HEK293 (cell line): ENCODE measurements around the gene H2AZ2.

Source experiments
- CTCF ChIA-PET: fragments of 350-600 bp; formaldehyde crosslinking; extraction: SDS; loops from one replicate; lab custom pipeline; 2021; ENCODE audit warnings: antibody characterized with exemption; lab: Yijun Ruan, JAX
- POLR2A ChIA-PET: fragments of 300-600 bp; formaldehyde crosslinking; extraction: SDS; loops from one replicate; lab custom pipeline; 2020; ENCODE audit warnings: antibody characterized with exemption, inconsistent platforms; lab: Yijun Ruan, JAX
- H3K27ac ChIP-seq: fragments of 200-500 bp; sonication (Bioruptor generic); 2 replicates; pipeline ENCODE4 v1.5.1; 2014; ENCODE audit warnings: low read depth, low read length, control low read depth, inconsistent platforms; ENCODE audit errors: extremely low read depth
- H3K36me3 ChIP-seq, 2 experiments: fragments of 200-500 bp in 1 of 2; sonication (Bioruptor generic) in 1 of 2; 1 replicate in 1 of 2; 2 replicates in 1 of 2; pipeline ENCODE4 v1.5.1; 2014 to 2017; ENCODE audit warnings: inconsistent platforms in 2 of 2, low read length in 2 of 2; ENCODE audit not compliant: control insufficient read depth in 2 of 2, insufficient read depth in 1 of 2
- H3K4me1 ChIP-seq: fragments of 200-500 bp; sonication (Bioruptor generic); 2 replicates; pipeline ENCODE4 v1.5.1; 2014; ENCODE audit warnings: mild to moderate bottlenecking, low read length, inconsistent platforms; ENCODE audit not compliant: control insufficient read depth, insufficient read depth
- H3K4me3 ChIP-seq: 2 replicates; pipeline ENCODE4 v1.5.1; 2011; ENCODE audit warnings: low read depth, mild to moderate bottlenecking, control low read depth, low read length, moderate library complexity
- H3K9me3 ChIP-seq: fragments of 200-500 bp; sonication (Bioruptor generic); 2 replicates; pipeline ENCODE4 v1.5.1; 2014; ENCODE audit warnings: low read depth, low read length, inconsistent platforms; ENCODE audit not compliant: control insufficient read depth, insufficient read depth
- ATF2 ChIP-seq: fragments of 450-650 bp; formaldehyde crosslinking; IDR thresholded peaks from 2 replicates; pipeline ENCODE4 v1.5.1; 2016; ENCODE audit warnings: missing biosample characterization, missing genetic modification characterization, low read depth
- KLF16 ChIP-seq: fragments of 450-650 bp; formaldehyde crosslinking; IDR thresholded peaks from 2 replicates; pipeline ENCODE4 v1.5.1; 2017; ENCODE audit warnings: missing biosample characterization, missing genetic modification characterization
- KLF9 ChIP-seq: fragments of 450-650 bp; formaldehyde crosslinking; IDR thresholded peaks from 2 replicates; pipeline ENCODE4 v1.5.1; 2016; ENCODE audit warnings: missing biosample characterization, missing genetic modification characterization, low read depth
- PRDM1 ChIP-seq: fragments of 450-650 bp; formaldehyde crosslinking; IDR thresholded peaks from 2 replicates; pipeline ENCODE4; 2016; ENCODE audit warnings: missing biosample characterization, missing genetic modification characterization
- SALL2 ChIP-seq: fragments of 450-650 bp; formaldehyde crosslinking; IDR thresholded peaks from 2 replicates; pipeline ENCODE4 v1.5.0; 2017; ENCODE audit warnings: missing biosample characterization, mild to moderate bottlenecking, missing genetic modification characterization, borderline replicate concordance
- SP7 ChIP-seq: fragments of 450-650 bp; formaldehyde crosslinking; IDR thresholded peaks from 2 replicates; pipeline ENCODE4 v1.5.1; 2016; ENCODE audit warnings: missing biosample characterization, missing genetic modification characterization
- TCF7L2 ChIP-seq: IDR thresholded peaks from 2 replicates; pipeline ENCODE4 v1.6.1; 2011; ENCODE audit warnings: low read depth, mild to moderate bottlenecking, inconsistent platforms, low read length, moderate library complexity, borderline replicate concordance
- ZBTB17 ChIP-seq: fragments of 450-650 bp; formaldehyde crosslinking; IDR thresholded peaks from 2 replicates; pipeline ENCODE4 v1.5.1; 2016; ENCODE audit warnings: missing biosample characterization, missing genetic modification characterization
- ZNF121 ChIP-seq: fragments of 450-650 bp; formaldehyde crosslinking; IDR thresholded peaks from 2 replicates; pipeline ENCODE4 v1.5.1; 2016; ENCODE audit warnings: missing biosample characterization, missing genetic modification characterization
- ZNF146 ChIP-seq: fragments of 450-650 bp; formaldehyde crosslinking; IDR thresholded peaks from 2 replicates; pipeline ENCODE4 v1.5.1; 2016; ENCODE audit warnings: missing biosample characterization, missing genetic modification characterization
- ZNF169 ChIP-seq: fragments of 450-650 bp; formaldehyde crosslinking; IDR thresholded peaks from 2 replicates; pipeline ENCODE4 v1.5.1; 2016; ENCODE audit warnings: missing biosample characterization, missing genetic modification characterization
- ZNF223 ChIP-seq: fragments of 450-650 bp; formaldehyde crosslinking; IDR thresholded peaks from 2 replicates; pipeline ENCODE4 v1.5.1; 2016; ENCODE audit warnings: missing biosample characterization, missing genetic modification characterization
- ZNF239 ChIP-seq: fragments of 450-650 bp; formaldehyde crosslinking; IDR thresholded peaks from 2 replicates; pipeline ENCODE4 v1.5.1; 2016; ENCODE audit warnings: missing biosample characterization, missing genetic modification characterization
- ZNF24 ChIP-seq: fragments of 450-650 bp; formaldehyde crosslinking; IDR thresholded peaks from 2 replicates; pipeline ENCODE4 v1.5.1; 2016; ENCODE audit warnings: missing biosample characterization, missing genetic modification characterization
- ZNF26 ChIP-seq: fragments of 450-650 bp; formaldehyde crosslinking; IDR thresholded peaks from 2 replicates; pipeline ENCODE4 v1.5.1; 2016; ENCODE audit warnings: missing biosample characterization, missing genetic modification characterization
- ZNF366 ChIP-seq: fragments of 450-650 bp; formaldehyde crosslinking; conservative IDR thresholded peaks from 2 replicates; pipeline ENCODE4 v1.5.1; 2016; ENCODE audit warnings: missing biosample characterization, missing genetic modification characterization
- ZNF391 ChIP-seq: fragments of 450-650 bp; formaldehyde crosslinking; IDR thresholded peaks from 2 replicates; pipeline ENCODE4 v1.5.1; 2016; ENCODE audit warnings: low read depth, missing biosample characterization, missing genetic modification characterization, borderline replicate concordance
- ZNF398 ChIP-seq: fragments of 450-650 bp; formaldehyde crosslinking; IDR thresholded peaks from 2 replicates; pipeline ENCODE4 v1.5.1; 2017; ENCODE audit warnings: missing biosample characterization, missing genetic modification characterization
- ZNF426 ChIP-seq: fragments of 450-650 bp; formaldehyde crosslinking; IDR thresholded peaks from 2 replicates; pipeline ENCODE4 v1.5.1; 2017; ENCODE audit warnings: missing biosample characterization, missing genetic modification characterization, mild to moderate bottlenecking, inconsistent platforms, moderate library complexity
- ZNF473 ChIP-seq: fragments of 450-650 bp; formaldehyde crosslinking; IDR thresholded peaks from 2 replicates; pipeline ENCODE4 v1.5.1; 2017; ENCODE audit warnings: missing biosample characterization, missing genetic modification characterization
- ZNF544 ChIP-seq: fragments of 450-650 bp; formaldehyde crosslinking; IDR thresholded peaks from 2 replicates; pipeline ENCODE4 v1.5.0; 2017; ENCODE audit warnings: missing biosample characterization, missing genetic modification characterization
- ZNF629 ChIP-seq: fragments of 450-650 bp; formaldehyde crosslinking; IDR thresholded peaks from 2 replicates; pipeline ENCODE4 v1.5.1; 2017; ENCODE audit warnings: missing biosample characterization, missing genetic modification characterization
- ZSCAN30 ChIP-seq: fragments of 450-650 bp; IDR thresholded peaks from 2 replicates; pipeline ENCODE4 v1.5.1; 2018; ENCODE audit warnings: missing biosample characterization, mild to moderate bottlenecking, missing genetic modification characterization, moderate library complexity
- TF ChIP-seq, protein P1 (sequence below): fragments of 450-650 bp; formaldehyde crosslinking; IDR thresholded peaks from 2 replicates; pipeline ENCODE4 v1.5.1; 2016; ENCODE audit warnings: missing biosample characterization, missing genetic modification characterization, borderline replicate concordance

H2AZ2 gene

DNA sequence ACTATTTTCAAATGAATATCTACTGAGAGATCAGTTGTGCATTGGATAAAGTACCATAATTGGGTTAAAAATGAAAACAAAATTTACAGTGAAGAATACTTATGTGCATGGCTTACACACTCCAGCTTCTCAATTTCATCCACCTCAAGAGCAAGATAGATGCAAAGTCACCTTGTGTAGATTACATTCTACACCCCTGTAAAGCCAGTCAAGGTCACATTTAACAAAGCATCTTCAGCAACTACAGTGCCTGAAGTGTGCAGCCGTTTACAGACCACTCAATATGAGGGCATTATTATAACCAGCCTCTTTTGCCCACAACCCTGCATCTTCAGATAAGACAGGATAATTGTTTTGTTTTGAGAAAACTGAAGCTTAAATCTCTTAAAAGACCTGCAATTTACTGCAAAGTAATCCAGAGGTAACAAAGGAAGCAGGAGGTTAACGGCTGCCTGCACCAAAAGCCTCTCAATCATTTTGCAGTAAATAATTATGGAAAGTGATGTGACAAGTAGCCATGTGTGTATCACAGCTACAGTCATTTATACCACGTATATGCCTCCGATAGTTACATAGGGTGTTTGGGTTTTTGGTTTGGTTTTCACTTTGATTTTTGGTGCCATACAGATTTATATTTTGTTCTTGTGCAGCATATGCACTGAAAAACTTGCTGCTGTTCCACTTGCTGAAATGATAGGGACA, 32.6 kb upstream of the H2AZ2 start (continued):
- TF ChIP-seq ZNF629 (tag by site-specific recombination) (no peak), KLF16 (no peak), ZNF426 (tag by site-specific recombination) (no peak), SP7 (tag by site-specific recombination) (peak; percentile 95), ZNF473 (tag by site-specific recombination) (no peak), TCF7L2 (no peak), SALL2 (tag by site-specific recombination) (no peak)

DNA sequence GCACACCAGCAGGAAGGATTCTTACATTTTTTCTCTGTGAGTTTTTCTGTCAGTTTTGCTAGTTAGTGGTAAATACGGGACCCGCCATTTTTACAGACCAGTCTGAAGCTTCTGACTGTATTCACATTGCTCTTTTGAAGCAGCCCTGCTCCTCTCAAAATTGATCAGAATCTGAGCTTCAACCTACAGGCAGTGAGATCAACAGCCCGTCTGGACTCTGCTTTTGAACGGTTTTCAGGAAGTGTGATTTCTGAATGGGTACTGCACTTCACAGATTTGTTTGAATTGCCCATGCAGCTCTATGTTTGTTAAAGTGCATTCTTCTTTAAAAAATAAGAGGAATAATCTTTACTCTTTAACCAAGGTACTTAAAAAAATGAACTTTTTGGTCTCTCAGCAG, 28.5 kb upstream of the H2AZ2 start:
- Histone ChIP-seq H3K27ac (no peak overlapping the region), H3K9me3 (no peaks in the 10 kb centered on the region), H3K4me3 (no peak overlapping the region), H3K36me3 (peaks cover 0 to 17% of the 10 kb centered on the region in 2 experiments; a peak in 2 of 3 replicates), H3K4me1 (peaks cover 14% of the 10 kb centered on the region)
- POLR2A ChIA-PET: interaction anchor here (0.6 to 1.2 kb wide), 3 partner anchors 9 to 28 kb away, joined by 3 to 4 read pairs (median 3); partner anchors contain the start of genes H2AZ2 and PURB
- CTCF ChIA-PET: interaction anchor here (0.6 to 1.0 kb wide), 3 partner anchors 19 to 49 kb away, joined by 3 read pairs; partner anchors contain the start of gene H2AZ2
- TF ChIP-seq ZNF239 (no peak), ZBTB17 (tag by site-specific recombination) (no peak), ZNF366 (tag by site-specific recombination) (no peak), ATF2 (tag by site-specific recombination) (no peak), KLF9 (tag by site-specific recombination) (no peak), ZNF146 (tag by site-specific recombination) (no peak)
- TF ChIP-seq, protein P1, sequence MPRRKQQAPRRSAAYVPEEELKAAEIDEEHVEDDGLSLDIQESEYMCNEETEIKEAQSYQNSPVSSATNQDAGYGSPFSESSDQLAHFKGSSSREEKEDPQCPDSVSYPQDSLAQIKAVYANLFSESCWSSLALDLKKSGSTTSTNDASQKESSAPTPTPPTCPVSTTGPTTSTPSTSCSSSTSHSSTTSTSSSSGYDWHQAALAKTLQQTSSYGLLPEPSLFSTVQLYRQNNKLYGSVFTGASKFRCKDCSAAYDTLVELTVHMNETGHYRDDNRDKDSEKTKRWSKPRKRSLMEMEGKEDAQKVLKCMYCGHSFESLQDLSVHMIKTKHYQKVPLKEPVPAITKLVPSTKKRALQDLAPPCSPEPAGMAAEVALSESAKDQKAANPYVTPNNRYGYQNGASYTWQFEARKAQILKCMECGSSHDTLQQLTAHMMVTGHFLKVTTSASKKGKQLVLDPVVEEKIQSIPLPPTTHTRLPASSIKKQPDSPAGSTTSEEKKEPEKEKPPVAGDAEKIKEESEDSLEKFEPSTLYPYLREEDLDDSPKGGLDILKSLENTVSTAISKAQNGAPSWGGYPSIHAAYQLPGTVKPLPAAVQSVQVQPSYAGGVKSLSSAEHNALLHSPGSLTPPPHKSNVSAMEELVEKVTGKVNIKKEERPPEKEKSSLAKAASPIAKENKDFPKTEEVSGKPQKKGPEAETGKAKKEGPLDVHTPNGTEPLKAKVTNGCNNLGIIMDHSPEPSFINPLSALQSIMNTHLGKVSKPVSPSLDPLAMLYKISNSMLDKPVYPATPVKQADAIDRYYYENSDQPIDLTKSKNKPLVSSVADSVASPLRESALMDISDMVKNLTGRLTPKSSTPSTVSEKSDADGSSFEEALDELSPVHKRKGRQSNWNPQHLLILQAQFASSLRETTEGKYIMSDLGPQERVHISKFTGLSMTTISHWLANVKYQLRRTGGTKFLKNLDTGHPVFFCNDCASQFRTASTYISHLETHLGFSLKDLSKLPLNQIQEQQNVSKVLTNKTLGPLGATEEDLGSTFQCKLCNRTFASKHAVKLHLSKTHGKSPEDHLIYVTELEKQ (tag by site-specific recombination): no peak

GRCh38 chr7:44875241-44875640, 27.4 kb upstream of the H2AZ2 start:
- H3K9me3 ChIP-seq: no peaks in the 10 kb centered on the region
- H3K4me3 ChIP-seq: no peak overlapping the region
- peaks cover 0 to 6% of the 10 kb centered on the region in 2 experiments; a peak in 1 of 3 replicates for H3K36me3 ChIP-seq
- CTCF ChIA-PET: no interaction called here
- H3K27ac ChIP-seq: no peak overlapping the region
- POLR2A ChIA-PET: interaction anchor here (1.3 to 1.5 kb wide), 2 partner anchors 10 to 11 kb away, joined by 3 to 5 read pairs; partner anchors contain the start of gene PURB
- H3K4me1 ChIP-seq: peaks cover 3% of the 10 kb centered on the region; the same call in 1 of the 2 replicates
- no peak for TF ChIP-seq ZSCAN30
- TF ChIP-seq ZNF544 (tag by site-specific recombination): no peak
- no peak for TF ChIP-seq ZNF391
- TF ChIP-seq ZNF24 (tag by site-specific recombination): no peak
- TF ChIP-seq PRDM1: no peak
- no peak for TF ChIP-seq ZNF398
- TF ChIP-seq ZNF169 (tag by site-specific recombination): no peak
- no peak for TF ChIP-seq ZNF26 (tag by site-specific recombination)
- TF ChIP-seq ZNF223 (tag by site-specific recombination): no peak
- TF ChIP-seq ZNF121 (tag by site-specific recombination): no peak
